B cell (primary cell): ENCODE data around the gene ITGA2B. TPM values are rescaled to one million over a fixed set of nuclear protein-coding genes. Genes with fewer than 3 reads are reported as not detected.

ENCODE experiments used
- ATAC-seq: fragments of 200-7000 bp; cut with Tn5 transposase; one replicate; pipeline ENCODE4 v1.10.0; 2021; ENCODE audit warnings: low read depth, mild to moderate bottlenecking, moderate number of reproducible peaks, moderate library complexity
- CTCF ChIA-PET: fragments of 350-600 bp; sonication (Branson Sonifier 250); formaldehyde crosslinking; loops from one replicate; lab custom pipeline; 2021; ENCODE audit warnings: antibody characterized with exemption, inconsistent platforms; lab: Charles Lee
- POLR2A ChIA-PET: fragments of 350-600 bp; sonication (Branson Sonifier 250); formaldehyde crosslinking; loops from one replicate; lab custom pipeline; 2021; ENCODE audit warnings: antibody characterized with exemption; lab: Charles Lee
- DNase-seq: peaks from one replicate; pipeline ENCODE4 v3.0.0; 2013
- H2AFZ ChIP-seq: 2 replicates; pipeline ENCODE4 v1.6.1; 2012; ENCODE audit warnings: mild to moderate bottlenecking, low read depth, low read length; ENCODE audit not compliant: insufficient read depth, poor library complexity, severe bottlenecking
- H3K27ac ChIP-seq, 2 donors: 1 replicate in 1 of 2; 2 replicates in 1 of 2; pipeline ENCODE4 v1.5.1; 2012 to 2013; ENCODE audit warnings: low read length in 2 of 2, mild to moderate bottlenecking in 2 of 2, moderate library complexity in 1 of 2
- H3K27me3 ChIP-seq, 4 experiments: fragments of 200-600 bp in 1 of 4; sonication (generic) in 1 of 4; replicated peaks in 1 of 4; 1 replicate in 2 of 4; 2 replicates in 2 of 4; pipeline versions ENCODE4 v1.6.1 to v1.7.0; 2013 to 2016; ENCODE audit warnings: low read length in 3 of 4, mild to moderate bottlenecking in 2 of 4, mixed read lengths in 1 of 4, moderate library complexity in 1 of 4; ENCODE audit not compliant: insufficient read depth in 4 of 4, control insufficient read depth in 3 of 4; ENCODE audit errors: control extremely low read depth in 1 of 4
- H3K36me3 ChIP-seq, 2 experiments: replicated peaks in 1 of 2; 1 replicate in 1 of 2; 2 replicates in 1 of 2; pipeline versions ENCODE4 v1.6.1 to v1.7.1; 2013; ENCODE audit warnings: low read length in 1 of 2; ENCODE audit not compliant: insufficient read depth in 2 of 2, control insufficient read depth in 1 of 2; ENCODE audit errors: control extremely low read depth in 1 of 2, extremely low read depth in 1 of 2
- H3K4me1 ChIP-seq, 2 donors: fragments of 200-600 bp in 1 of 2; sonication (generic) in 1 of 2; 1 replicate in 1 of 2; 2 replicates in 1 of 2; pipeline versions ENCODE4 v1.5.1 to v1.6.1; 2013 to 2017; ENCODE audit warnings: low read length in 2 of 2; ENCODE audit not compliant: control insufficient read depth in 2 of 2, insufficient read depth in 2 of 2
- H3K4me2 ChIP-seq: replicated peaks from 2 replicates; pipeline ENCODE3; 2012; ENCODE audit warnings: mild to moderate bottlenecking, low read depth, low read length; ENCODE audit not compliant: poor library complexity, severe bottlenecking
- H3K4me3 ChIP-seq, 5 experiments: fragments of 200-600 bp in 1 of 5; sonication (generic) in 1 of 5; 1 replicate in 3 of 5; 2 replicates in 2 of 5; pipeline versions ENCODE4 v1.5.1 to v1.7.0; 2011 to 2016; ENCODE audit warnings: low read length in 4 of 5, mild to moderate bottlenecking in 4 of 5, low read depth in 2 of 5, control low read depth in 1 of 5, moderate library complexity in 1 of 5; ENCODE audit not compliant: insufficient read depth in 1 of 5; ENCODE audit errors: control extremely low read depth in 1 of 5, extremely low read depth in 1 of 5
- H3K79me2 ChIP-seq: fragments of 200-600 bp; sonication (generic); one replicate; pipeline ENCODE4 v1.6.0; 2016; ENCODE audit warnings: low read length; ENCODE audit not compliant: control insufficient read depth, insufficient read depth
- H3K9ac ChIP-seq: fragments of 200-600 bp; sonication (generic); 2 replicates; pipeline ENCODE4 v1.6.1; 2017; ENCODE audit warnings: mild to moderate bottlenecking, low read length, moderate library complexity
- H3K9me3 ChIP-seq, 3 donors: one replicate each; pipeline versions ENCODE4 v1.6.1 to v1.7.1; 2013; ENCODE audit warnings: low read length in 2 of 3; ENCODE audit not compliant: control insufficient read depth in 2 of 3, insufficient read depth in 1 of 3; ENCODE audit errors: control extremely low read depth in 1 of 3
- H4K20me1 ChIP-seq: 2 replicates; pipeline ENCODE4 v1.6.0; 2012; ENCODE audit warnings: mild to moderate bottlenecking, low read length; ENCODE audit not compliant: insufficient read depth, control insufficient read depth, poor library complexity, severe bottlenecking
- H3K27ac Mint-ChIP-seq: one replicate; pipeline ENCODE4 v1.8.0; 2021; ENCODE audit warnings: mixed read lengths
- H3K27me3 Mint-ChIP-seq: one replicate; pipeline ENCODE4 v1.8.0; 2021; ENCODE audit warnings: mixed read lengths
- H3K4me1 Mint-ChIP-seq: one replicate; pipeline ENCODE4 v1.8.0; 2021; ENCODE audit warnings: mixed read lengths
- H3K4me3 Mint-ChIP-seq: one replicate; pipeline ENCODE4 v1.8.0; 2021; ENCODE audit warnings: mixed read lengths
- H3K9me3 Mint-ChIP-seq: one replicate; pipeline ENCODE4 v1.8.0; 2022; ENCODE audit warnings: mixed read lengths; ENCODE audit not compliant: insufficient read depth
- EZH2 ChIP-seq: IDR thresholded peaks from 2 replicates; pipeline ENCODE4 v1.6.1; 2012; ENCODE audit warnings: borderline replicate concordance, low read depth, mild to moderate bottlenecking, moderate library complexity, low read length; ENCODE audit not compliant: insufficient read depth, poor library complexity, severe bottlenecking
- WGBS: methylation state at CpG from one replicate; pipeline ENCODE4 v1.1.5; 2013; ENCODE audit warnings: missing lambda C conversion rate; ENCODE audit not compliant: insufficient coverage; 5-methylcytosine and 5-hydroxymethylcytosine counted together
- intact Hi-C: fragments of 100-400 bp; cut with micrococcal nuclease; formaldehyde crosslinking; loops from one replicate; pipeline ENCODE4 v1.10.0; 2022
- polyA plus RNA-seq: library from polyadenylated mRNA; depleted of rRNA; stranded (reverse); fragments of >200 nt; gene quantifications from 2 replicates; pipeline ENCODE4 v1.2.3, GENCODE V29; 2012
- total RNA-seq, 2 donors: library from RNA; stranded (reverse); fragments of 120-200 nt in 1 of 2; gene quantifications; 1 replicate in 1 of 2; 2 replicates in 1 of 2; pipeline versions ENCODE4 v1.2.3 to v1.2.4, GENCODE V29; 2013 to 2022
- TF ChIP-seq, protein P1 (sequence below): fragments of 200-600 bp; IDR thresholded peaks from one replicate; pipeline ENCODE4 v1.8.0; 2022; ENCODE audit warnings: antibody characterized with exemption, mild to moderate bottlenecking

The ITGA2B gene
- total and polyA plus RNA-seq, 2 donors (not counting 1 experiment from before 2014, with no cell fraction given) = 0.15 to 0.20 TPM

GRCh38 chr17:44324092-44324570 lies 65.3 kb downstream of the ITGA2B start:
- intact Hi-C loops = loop anchor here (1.0 to 2.0 kb wide), 8 partner anchors 16 to 253 kb away; partner anchors contain the start of genes G6PC3, GRN, HROB and RUNDC3A
- H3K27ac Mint-ChIP-seq = peak overlapping the region; percentile 41
- POLR2A ChIA-PET = interaction anchor here (1.0 to 1.8 kb wide), 7 partner anchors 22 to 138 kb away, joined by 4 to 17 read pairs (median 6); partner anchors contain the start of genes ATXN7L3, GRN, TMUB2 and UBTF

More at GRCh38 chr17:44324092-44324570, 65.3 kb downstream of the ITGA2B start:
- peak overlapping the region; percentile 99 for H3K4me2 ChIP-seq
- H3K27me3 ChIP-seq = no peaks in the 10 kb centered on the region
- H3K9ac ChIP-seq = peak overlapping the region; percentile 90
- H3K36me3 ChIP-seq = peaks cover 0 to 32% of the 10 kb centered on the region in 2 experiments
- CTCF ChIA-PET = interaction anchor here (0.9 to 2.6 kb wide), 13 partner anchors 21 to 122 kb away, joined by 3 to 14 read pairs (median 3); partner anchors contain the start of genes GRN and UBTF
- Mint-ChIP-seq H3K9me3 (no peaks in the 10 kb centered on the region), H3K4me3 (peak overlapping the region; percentile 85), H3K4me1 (peaks cover 31% of the 10 kb centered on the region), H3K27me3 (no peaks in the 10 kb centered on the region)
- ATAC-seq (no peak), DNase-seq (no peak)
- H3K79me2 ChIP-seq = peaks cover 11% of the 10 kb centered on the region
- no peaks in the 10 kb centered on the region for H3K9me3 ChIP-seq
- peak overlapping the region in 1 of 2 donors; percentile 96 for H3K27ac ChIP-seq
- WGBS = 4% methylated on average over 38 of the region's 38 CpGs
- peak overlapping the region; percentile 70 for H2AFZ ChIP-seq
- H4K20me1 ChIP-seq = peaks cover 12% of the 10 kb centered on the region
- peaks cover 9 to 30% of the 10 kb centered on the region in 2 donors for H3K4me1 ChIP-seq
- peak overlapping the region; percentile 26 to 85 (median 81) for H3K4me3 ChIP-seq
- TF ChIP-seq, protein P1, sequence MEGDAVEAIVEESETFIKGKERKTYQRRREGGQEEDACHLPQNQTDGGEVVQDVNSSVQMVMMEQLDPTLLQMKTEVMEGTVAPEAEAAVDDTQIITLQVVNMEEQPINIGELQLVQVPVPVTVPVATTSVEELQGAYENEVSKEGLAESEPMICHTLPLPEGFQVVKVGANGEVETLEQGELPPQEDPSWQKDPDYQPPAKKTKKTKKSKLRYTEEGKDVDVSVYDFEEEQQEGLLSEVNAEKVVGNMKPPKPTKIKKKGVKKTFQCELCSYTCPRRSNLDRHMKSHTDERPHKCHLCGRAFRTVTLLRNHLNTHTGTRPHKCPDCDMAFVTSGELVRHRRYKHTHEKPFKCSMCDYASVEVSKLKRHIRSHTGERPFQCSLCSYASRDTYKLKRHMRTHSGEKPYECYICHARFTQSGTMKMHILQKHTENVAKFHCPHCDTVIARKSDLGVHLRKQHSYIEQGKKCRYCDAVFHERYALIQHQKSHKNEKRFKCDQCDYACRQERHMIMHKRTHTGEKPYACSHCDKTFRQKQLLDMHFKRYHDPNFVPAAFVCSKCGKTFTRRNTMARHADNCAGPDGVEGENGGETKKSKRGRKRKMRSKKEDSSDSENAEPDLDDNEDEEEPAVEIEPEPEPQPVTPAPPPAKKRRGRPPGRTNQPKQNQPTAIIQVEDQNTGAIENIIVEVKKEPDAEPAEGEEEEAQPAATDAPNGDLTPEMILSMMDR = no peak
- no peak for TF ChIP-seq EZH2
